ENCODE results near the gene YTHDF1. TPM values are rescaled to one million over a fixed set of nuclear protein-coding genes. Genes with fewer than 3 reads are reported as not detected.

The YTHDF1 gene
- total RNA-seq, 1 donor from 2014 or later: 27.1 TPM

DNA sequence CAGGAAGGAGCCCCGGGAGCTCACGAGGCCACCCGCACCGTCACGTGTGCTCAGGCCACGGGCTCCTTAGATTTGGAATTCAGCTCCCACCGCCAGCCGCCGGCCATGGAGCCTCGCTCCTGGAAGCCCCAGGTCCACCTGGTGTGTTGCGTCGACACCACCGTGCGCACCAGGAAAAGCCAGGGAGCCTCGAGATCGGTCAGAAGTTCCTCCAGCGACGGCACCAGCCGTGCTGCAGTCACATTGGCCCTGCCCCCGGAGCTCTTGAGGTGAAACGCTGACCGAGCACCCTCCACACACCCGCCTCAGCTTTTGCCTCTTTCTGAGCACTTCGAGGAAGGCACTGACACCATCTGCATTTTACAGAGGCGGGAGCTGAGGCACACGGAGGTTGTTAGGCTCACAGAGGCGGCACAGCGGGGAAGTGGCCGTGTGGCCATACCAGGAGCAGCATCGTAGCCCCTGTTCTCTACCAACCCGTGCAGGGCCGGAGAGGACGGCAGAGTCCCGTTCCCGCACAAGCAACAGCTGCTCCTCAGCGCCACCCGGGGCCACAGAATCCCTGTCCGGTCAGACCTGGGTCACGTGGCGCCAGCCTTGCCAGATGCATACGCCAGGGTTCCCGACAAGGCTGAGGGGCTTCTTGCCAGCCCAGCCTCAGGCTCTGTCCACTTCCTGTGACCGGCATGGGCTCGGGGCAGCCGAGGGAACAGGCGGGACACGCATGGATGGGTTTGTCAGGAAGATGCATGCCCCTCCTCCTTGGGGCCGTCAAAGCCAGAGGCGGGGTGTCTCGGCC lies 30.8 kb upstream of the YTHDF1 start:
- TF ChIP-seq, protein P1, sequence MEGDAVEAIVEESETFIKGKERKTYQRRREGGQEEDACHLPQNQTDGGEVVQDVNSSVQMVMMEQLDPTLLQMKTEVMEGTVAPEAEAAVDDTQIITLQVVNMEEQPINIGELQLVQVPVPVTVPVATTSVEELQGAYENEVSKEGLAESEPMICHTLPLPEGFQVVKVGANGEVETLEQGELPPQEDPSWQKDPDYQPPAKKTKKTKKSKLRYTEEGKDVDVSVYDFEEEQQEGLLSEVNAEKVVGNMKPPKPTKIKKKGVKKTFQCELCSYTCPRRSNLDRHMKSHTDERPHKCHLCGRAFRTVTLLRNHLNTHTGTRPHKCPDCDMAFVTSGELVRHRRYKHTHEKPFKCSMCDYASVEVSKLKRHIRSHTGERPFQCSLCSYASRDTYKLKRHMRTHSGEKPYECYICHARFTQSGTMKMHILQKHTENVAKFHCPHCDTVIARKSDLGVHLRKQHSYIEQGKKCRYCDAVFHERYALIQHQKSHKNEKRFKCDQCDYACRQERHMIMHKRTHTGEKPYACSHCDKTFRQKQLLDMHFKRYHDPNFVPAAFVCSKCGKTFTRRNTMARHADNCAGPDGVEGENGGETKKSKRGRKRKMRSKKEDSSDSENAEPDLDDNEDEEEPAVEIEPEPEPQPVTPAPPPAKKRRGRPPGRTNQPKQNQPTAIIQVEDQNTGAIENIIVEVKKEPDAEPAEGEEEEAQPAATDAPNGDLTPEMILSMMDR (IDR thresholded peaks at IDR 0.05; ENCODE audit: insufficient read depth, low read length, severe bottlenecking): no peak

DNA sequence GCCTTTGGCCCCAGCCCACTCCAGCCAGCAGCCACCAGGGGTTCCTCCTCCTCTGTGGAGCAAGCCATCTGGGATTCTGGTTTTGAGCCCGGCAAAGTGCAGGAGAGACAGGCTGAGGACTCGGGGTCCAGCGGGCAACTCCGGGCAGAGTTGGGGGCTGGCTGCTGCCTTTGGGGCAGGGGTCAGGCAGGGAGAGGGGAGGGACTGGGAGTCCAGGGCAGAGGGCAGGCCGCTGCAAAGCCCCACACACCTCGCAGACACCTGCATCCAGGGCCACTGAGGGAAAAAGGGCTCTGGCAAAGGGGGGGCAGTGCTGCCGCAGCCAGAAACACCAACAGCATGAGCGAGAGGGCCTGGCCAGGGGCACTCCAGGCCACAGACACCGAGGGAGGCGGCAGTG lies 28.5 kb upstream of the YTHDF1 start:
- no peak for DNase-seq (ENCODE audit: low read depth)
- TF ChIP-seq, protein P1 (IDR thresholded peaks at IDR 0.05; ENCODE audit: insufficient read depth, low read length, severe bottlenecking): no peak

More for the DNA sequence above, 30.8 kb upstream of the YTHDF1 start:
- no peak for DNase-seq (ENCODE audit: low read depth)
- Histone ChIP-seq H3K36me3 (ENCODE audit: control insufficient read depth, insufficient read depth, low read length) (no peaks in the 10 kb centered on the region), H3K4me3 (ENCODE audit: low read depth, low read length) (no peak overlapping the region), H3K27me3 (ENCODE audit: control insufficient read depth, insufficient read depth, low read length) (peaks cover 8% of the 10 kb centered on the region)
- no peak for FAIRE-seq

DNA sequence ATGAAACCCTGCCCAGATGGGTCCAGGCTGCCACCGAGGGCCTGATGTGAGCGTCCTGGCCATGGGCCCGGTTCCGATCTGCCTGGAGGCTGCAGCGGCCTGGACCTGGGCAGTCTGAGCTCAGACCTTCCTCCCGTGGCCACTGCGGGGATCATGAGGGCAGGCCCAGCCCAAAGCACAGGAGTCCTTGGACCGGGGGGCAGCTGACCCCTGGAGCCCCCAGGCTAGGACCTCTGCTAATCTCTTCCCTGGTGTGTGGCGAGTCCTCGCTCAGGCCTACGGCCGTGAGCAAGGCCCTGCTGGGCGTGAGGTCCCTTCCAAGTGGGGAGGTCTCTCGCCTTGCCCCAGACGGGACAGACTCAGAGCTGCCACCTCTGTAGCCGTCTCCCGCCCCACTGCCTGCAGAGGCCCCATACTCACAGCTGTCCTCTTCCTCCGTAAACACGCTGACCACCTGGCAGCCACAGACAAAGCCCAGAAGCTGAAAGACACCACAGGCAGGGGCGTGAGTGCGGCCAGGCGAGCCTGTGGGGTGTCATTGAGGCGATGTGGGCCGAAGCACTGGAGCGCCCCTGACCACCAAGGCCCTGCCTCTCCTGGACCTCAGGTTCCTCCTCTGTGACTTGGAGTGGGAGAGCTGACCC lies 27.8 kb upstream of the YTHDF1 start:
- H3K36me3 ChIP-seq (ENCODE audit: control insufficient read depth, insufficient read depth, low read length): no peaks in the 10 kb centered on the region
- TF ChIP-seq, protein P1 (IDR thresholded peaks at IDR 0.05; ENCODE audit: insufficient read depth, low read length, severe bottlenecking): no peak
- H3K4me3 ChIP-seq (ENCODE audit: low read depth, low read length): no peak overlapping the region
- peaks cover 8% of the 10 kb centered on the region for H3K27me3 ChIP-seq (ENCODE audit: control insufficient read depth, insufficient read depth, low read length)
- FAIRE-seq (no peak), DNase-seq (ENCODE audit: low read depth) (no peak)

More for the DNA sequence above, 28.5 kb upstream of the YTHDF1 start:
- no peak for FAIRE-seq
- Histone ChIP-seq H3K36me3 (ENCODE audit: control insufficient read depth, insufficient read depth, low read length) (no peaks in the 10 kb centered on the region), H3K27me3 (ENCODE audit: control insufficient read depth, insufficient read depth, low read length) (peaks cover 8% of the 10 kb centered on the region), H3K4me3 (ENCODE audit: low read depth, low read length) (no peak overlapping the region)

DNA sequence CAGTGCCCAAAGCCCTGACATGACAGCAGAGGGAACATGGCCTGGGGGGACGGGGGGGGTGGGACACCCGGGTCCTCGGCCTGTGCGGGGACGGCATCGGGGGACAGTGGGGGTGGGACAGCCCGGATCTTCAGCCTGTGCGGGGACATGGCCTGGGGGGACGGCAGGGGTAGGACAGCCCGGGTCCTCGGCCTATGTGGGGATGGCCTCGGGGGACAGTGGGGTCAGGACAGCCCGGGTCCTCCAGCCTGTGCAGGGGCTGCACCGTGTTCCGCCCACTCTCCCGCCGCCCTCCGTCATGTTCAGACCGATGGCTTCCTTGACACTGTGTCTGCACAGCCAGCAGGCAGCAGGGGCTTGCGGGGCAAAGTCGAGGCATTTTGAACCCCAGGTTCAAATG lies 26.8 kb upstream of the YTHDF1 start:
- peaks cover 8% of the 10 kb centered on the region for H3K27me3 ChIP-seq (ENCODE audit: control insufficient read depth, insufficient read depth, low read length)
- FAIRE-seq: no peak

DNA sequence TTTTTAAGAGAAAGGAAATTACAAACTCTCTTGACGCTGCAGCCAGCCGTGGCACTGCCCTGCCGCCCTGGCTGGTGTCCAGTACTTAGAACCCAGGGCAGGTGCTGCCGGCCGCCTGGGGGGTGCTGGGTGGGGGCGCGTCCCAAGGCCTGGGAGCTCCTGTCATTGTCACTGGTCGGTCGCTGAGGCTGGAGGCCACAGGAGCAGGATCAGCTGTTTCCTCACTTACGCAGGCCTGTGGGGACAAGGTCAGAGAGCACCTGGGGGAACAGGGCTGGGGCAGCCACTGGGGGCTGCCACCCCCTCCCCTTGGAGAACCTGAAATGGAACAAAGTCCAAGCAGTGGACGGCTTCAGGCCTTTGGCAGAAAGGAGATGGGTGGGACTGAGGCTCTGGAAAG lies 25.3 kb upstream of the YTHDF1 start:
- Histone ChIP-seq H3K4me3 (ENCODE audit: low read depth, low read length) (no peak overlapping the region), H3K27me3 (ENCODE audit: control insufficient read depth, insufficient read depth, low read length) (peaks cover 2% of the 10 kb centered on the region), H3K36me3 (ENCODE audit: control insufficient read depth, insufficient read depth, low read length) (no peaks in the 10 kb centered on the region)
- DNase-seq (ENCODE audit: low read depth): no peak
- TF ChIP-seq, protein P1 (IDR thresholded peaks at IDR 0.05; ENCODE audit: insufficient read depth, low read length, severe bottlenecking): no peak
- FAIRE-seq: no peak

More for the DNA sequence above, 26.8 kb upstream of the YTHDF1 start:
- TF ChIP-seq, protein P1 (IDR thresholded peaks at IDR 0.05; ENCODE audit: insufficient read depth, low read length, severe bottlenecking): no peak
- H3K4me3 ChIP-seq (ENCODE audit: low read depth, low read length): no peak overlapping the region
- no peaks in the 10 kb centered on the region for H3K36me3 ChIP-seq (ENCODE audit: control insufficient read depth, insufficient read depth, low read length)
- no peak for DNase-seq (ENCODE audit: low read depth)

All from bronchial epithelial cell (primary cell).